Measurements from ENCODE around the gene NDUFS6. TPM values are rescaled to one million over a fixed set of nuclear protein-coding genes. Genes with fewer than 3 reads are reported as not detected.

NDUFS6 gene
- polyA plus RNA-seq, 2 of the 4 experiments (the other 2 are of a cell fraction): 76.0 to 192 TPM

- TF ChIP-seq ELK1 (IDR thresholded peaks at IDR 0.05; ENCODE audit: low read depth, low read length): no peak
Observed at GRCh38 chr5:1759378-1759970, 41.7 kb upstream of the NDUFS6 start (continued).

- H3K27ac ChIP-seq: no peak overlapping the region
- no peak overlapping the region for H3K4me3 ChIP-seq
- ChIA-PET POLR2A (no interaction called here), CTCF (interaction anchor here (1.0 kb wide), 1 partner anchor 10 kb away, joined by 3 read pairs; no protein-coding TSS in a partner anchor)
- ATAC-seq (no peak), DNase-seq (ENCODE audit: low read depth in 1 of 2, low spot score in 1 of 2) (no peak), FAIRE-seq (no peak)
- H3K4me2 ChIP-seq: no peak overlapping the region
- H3K4me1 ChIP-seq: no peaks in the 10 kb centered on the region
- 73% methylated on average over 4 of the region's 4 CpGs for WGBS (ENCODE audit: missing lambda C conversion rate)
- TF ChIP-seq CHD4 (IDR thresholded peaks at IDR 0.05; ENCODE audit: borderline replicate concordance): no peak
- TF ChIP-seq RARB (CRISPR knock-in tag; IDR thresholded peaks at IDR 0.05): no peak
- H3K9me3 ChIP-seq: no peaks in the 10 kb centered on the region
Observed at GRCh38 chr5:1760231-1760630, 41.0 kb upstream of the NDUFS6 start.

GRCh38 chr5:1760656-1761452, 40.4 kb upstream of the NDUFS6 start:
- POLR2A ChIA-PET: no interaction called here
- TF ChIP-seq CHD2 (IDR thresholded peaks at IDR 0.05; ENCODE audit: low read length, partially characterized antibody): no peak
- no peak for TF ChIP-seq NPAS2 (CRISPR knock-in tag; IDR thresholded peaks at IDR 0.05; ENCODE audit: borderline replicate concordance)
- TF ChIP-seq POLR2AphosphoS2 (conservative IDR thresholded peaks at IDR 0.05; ENCODE audit: low read length): no peak
- TF ChIP-seq POLR2A (IDR thresholded peaks at IDR 0.05; ENCODE audit: low read length): no peak
- TF ChIP-seq USF2 (IDR thresholded peaks at IDR 0.05): no peak
- TF ChIP-seq CHD4 (IDR thresholded peaks at IDR 0.05; ENCODE audit: borderline replicate concordance): no peak
- no peak for TF ChIP-seq RARB (CRISPR knock-in tag; IDR thresholded peaks at IDR 0.05)
- no peak for TF ChIP-seq ATOH8 (CRISPR knock-in tag; IDR thresholded peaks at IDR 0.05; ENCODE audit: low read depth)
- TF ChIP-seq SREBF2 (IDR thresholded peaks at IDR 0.05): no peak
- no peak for TF ChIP-seq JUN (IDR thresholded peaks at IDR 0.05)
- no peak for TF ChIP-seq FOXS1 (CRISPR knock-in tag; IDR thresholded peaks at IDR 0.05)
- TF ChIP-seq MYC (IDR thresholded peaks at IDR 0.05; ENCODE audit: borderline replicate concordance, low read length): no peak

GRCh38 chr5:1761453-1761755, 39.8 kb upstream of the NDUFS6 start:
- H3K4me2 ChIP-seq: no peak overlapping the region
- H3K4me1 ChIP-seq: no peaks in the 10 kb centered on the region
- FAIRE-seq: no peak
- DNase-seq (ENCODE audit: low read depth in 1 of 2, low spot score in 1 of 2): no peak
- ChIA-PET CTCF (interaction anchor here (1.1 to 4.4 kb wide), 3 partner anchors 10 to 278 kb away, joined by 4 to 21 read pairs (median 8); no protein-coding TSS in a partner anchor), POLR2A (no interaction called here)
- 44% methylated on average over 11 of the region's 11 CpGs for WGBS (ENCODE audit: missing lambda C conversion rate)
- ATAC-seq: no peak
- no peaks in the 10 kb centered on the region for H3K9me3 ChIP-seq
- TF ChIP-seq TFCP2L1 (CRISPR knock-in tag; IDR thresholded peaks at IDR 0.05): no peak
- TF ChIP-seq FOSL2 (IDR thresholded peaks at IDR 0.05): no peak
- TF ChIP-seq FOSL2 (CRISPR knock-in tag; IDR thresholded peaks at IDR 0.05): no peak
- no peak for TF ChIP-seq RCOR1 (IDR thresholded peaks at IDR 0.05; ENCODE audit: low read depth, low read length)
- no peak for TF ChIP-seq HOXB5 (CRISPR knock-in tag; IDR thresholded peaks at IDR 0.05)
- TF ChIP-seq JUNB (IDR thresholded peaks at IDR 0.05): no peak
- TF ChIP-seq E2F6 (IDR thresholded peaks at IDR 0.05; ENCODE audit: borderline replicate concordance, low read depth): no peak
- no peak for TF ChIP-seq NPAS2 (CRISPR knock-in tag; IDR thresholded peaks at IDR 0.05; ENCODE audit: borderline replicate concordance)
- TF ChIP-seq HDAC2 (IDR thresholded peaks at IDR 0.05): no peak
- TF ChIP-seq GATA3 (IDR thresholded peaks at IDR 0.05; ENCODE audit: borderline replicate concordance): no peak
- no peak for TF ChIP-seq MAFK (IDR thresholded peaks at IDR 0.05; ENCODE audit: partially characterized antibody)
- TF ChIP-seq RNF2 (IDR thresholded peaks at IDR 0.05; ENCODE audit: borderline replicate concordance, low read depth): no peak
- TF ChIP-seq ZFP36 (IDR thresholded peaks at IDR 0.05; ENCODE audit: borderline replicate concordance, partially characterized antibody): no peak
- no peak for TF ChIP-seq RAD21 (conservative IDR thresholded peaks at IDR 0.05 in 1 of 2, IDR thresholded peaks at IDR 0.05 in 1 of 2)
- H3K4me3 ChIP-seq: no peak overlapping the region
- no peak overlapping the region for H3K27ac ChIP-seq

More at GRCh38 chr5:1760656-1761452, 40.4 kb upstream of the NDUFS6 start:
- H3K4me1 ChIP-seq: no peaks in the 10 kb centered on the region
- H3K4me2 ChIP-seq: no peak overlapping the region
- WGBS (ENCODE audit: missing lambda C conversion rate): 36% methylated on average over 23 of the region's 28 CpGs
- no peak for DNase-seq (ENCODE audit: low read depth in 1 of 2, low spot score in 1 of 2)
- H3K9me3 ChIP-seq: no peaks in the 10 kb centered on the region
- H3K27ac ChIP-seq: no peak overlapping the region
- no peak for FAIRE-seq
- H3K4me3 ChIP-seq: no peak overlapping the region
- no peak for ATAC-seq
- CTCF ChIA-PET: interaction anchor here (1.9 to 4.4 kb wide), 2 partner anchors 12 to 279 kb away, joined by 8 to 21 read pairs; no protein-coding TSS in a partner anchor

Data from A549 (cell line).